GM21619 (cell line): ENCODE results near the gene EYS.

Experiments used
- ATAC-seq: cut with Tn5 transposase; IDR thresholded peaks from one replicate; pipeline ENCODE4 v1.9.1; 2021; ENCODE audit not compliant: unreplicated experiment

The EYS gene

DNA sequence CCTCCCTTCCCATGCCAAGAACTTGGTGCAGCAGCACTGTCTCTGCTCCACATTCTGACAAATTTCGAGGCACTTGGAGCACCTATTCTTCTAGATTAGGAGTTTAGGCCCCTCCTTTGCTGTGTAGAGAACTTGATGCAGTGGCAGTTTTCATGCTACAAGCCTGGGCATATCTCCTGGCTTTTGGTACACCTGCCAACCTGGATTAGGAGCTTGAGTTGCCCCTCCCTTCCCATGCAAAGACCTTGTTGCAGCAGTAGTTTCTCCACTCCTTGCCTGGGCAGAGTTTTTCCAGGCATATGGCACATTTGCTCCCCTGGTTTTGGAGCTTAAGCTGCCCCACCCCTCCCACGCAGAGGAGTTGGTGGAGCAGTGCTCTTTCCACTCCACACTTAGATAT is 956.1 kb downstream of the EYS start:
- ATAC-seq, result no peak

DNA sequence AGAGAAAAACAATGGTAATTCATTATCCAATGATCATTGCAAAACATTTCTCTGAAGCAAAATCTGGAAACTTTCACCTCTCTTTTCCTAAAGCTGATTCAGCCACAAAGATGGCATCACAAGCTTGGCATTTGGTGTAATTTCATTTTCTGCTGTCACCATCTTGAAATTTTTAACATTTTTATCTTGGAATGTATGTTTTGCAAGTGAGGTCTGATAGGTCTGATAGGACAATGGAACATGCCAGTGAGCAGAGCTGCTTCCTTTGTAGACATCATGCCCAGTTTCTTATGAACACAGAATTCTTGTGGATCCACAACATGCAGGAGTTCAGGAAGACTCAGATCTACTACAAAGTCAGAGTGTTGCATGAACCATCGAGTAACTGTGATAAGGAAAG is 969.6 kb downstream of the EYS start:
- ATAC-seq, result no peak

DNA sequence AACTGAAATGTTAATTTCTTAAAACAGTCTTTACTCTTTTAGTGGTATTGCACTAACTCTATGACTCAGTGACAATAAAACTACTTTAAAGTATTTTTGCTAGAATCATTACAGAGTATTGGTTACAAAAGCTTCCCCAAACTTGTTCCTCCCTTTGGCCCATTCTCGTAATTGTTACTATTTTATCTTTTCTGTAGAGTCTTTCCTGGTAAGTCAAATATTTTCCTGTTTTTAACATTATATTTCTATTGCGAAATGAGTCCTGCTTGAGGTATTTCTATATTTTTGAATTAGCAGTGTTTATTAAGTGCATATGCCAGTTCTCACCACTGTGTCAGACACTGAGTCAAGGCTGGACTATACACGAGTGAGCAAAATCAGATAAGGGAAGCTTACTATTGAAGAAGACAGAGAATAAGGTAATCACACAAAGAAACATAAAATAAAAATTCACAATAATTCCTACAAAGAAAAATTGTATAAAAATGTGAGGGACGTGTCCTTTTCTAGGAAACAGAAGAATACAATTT is 970.5 kb downstream of the EYS start:
- ATAC-seq, result no peak

DNA sequence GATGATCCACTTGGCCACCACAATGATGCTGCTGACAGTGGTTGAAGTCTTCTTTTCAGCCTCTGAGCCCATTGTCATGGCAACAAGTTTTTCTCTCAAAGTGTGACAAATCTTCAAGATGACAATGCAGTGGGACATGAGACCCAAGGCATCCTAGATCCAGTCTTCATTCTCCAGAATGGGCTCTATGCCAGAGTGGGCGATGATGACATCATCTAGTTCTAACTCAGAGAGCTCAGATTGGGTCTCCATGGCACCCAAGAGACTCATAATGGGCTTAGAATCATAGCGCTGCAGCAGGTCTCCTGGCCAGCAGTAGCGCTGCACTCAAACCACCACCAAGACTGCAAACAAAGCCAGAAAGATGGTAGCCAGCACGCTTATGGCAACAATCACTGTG is 973.6 kb downstream of the EYS start:
- no peak for ATAC-seq

DNA sequence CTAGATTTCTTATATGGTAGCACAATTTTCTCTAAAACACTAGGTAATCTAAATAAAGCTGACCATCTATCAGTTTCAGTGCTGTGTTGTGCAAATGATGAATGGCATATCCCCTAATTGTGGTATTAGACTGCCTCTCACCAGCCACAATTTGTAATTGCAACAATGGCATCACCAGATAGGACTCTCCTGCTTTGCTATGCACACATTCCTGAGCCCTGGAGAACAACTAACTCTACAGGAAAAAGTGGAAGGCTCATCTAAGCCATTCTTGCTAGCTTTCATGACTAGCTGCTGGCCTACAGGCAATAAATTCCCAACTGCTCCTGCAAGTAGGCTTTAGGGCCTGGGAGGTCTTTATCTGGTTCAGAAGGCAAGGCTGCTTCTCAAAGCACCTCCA is 974.1 kb downstream of the EYS start:
- no peak for ATAC-seq

DNA sequence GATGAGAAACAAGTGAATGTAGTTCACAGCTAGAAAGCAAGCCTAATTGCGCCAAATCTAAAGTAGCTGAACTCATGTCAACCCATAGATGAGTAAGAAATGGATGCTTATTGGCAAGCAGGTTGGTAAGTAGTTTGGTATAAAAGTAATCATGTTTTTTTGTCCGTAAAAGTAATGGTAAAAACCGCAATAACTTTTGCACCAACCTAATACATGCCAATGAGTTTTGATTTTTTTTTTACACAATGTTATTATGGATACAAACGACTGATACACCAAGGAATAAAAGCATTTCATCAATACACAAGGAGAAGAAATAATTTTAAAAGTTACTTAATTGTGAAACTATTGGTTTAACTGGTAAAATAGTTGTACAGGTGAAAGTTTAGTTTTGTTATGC is 977.5 kb downstream of the EYS start:
- no peak for ATAC-seq

DNA sequence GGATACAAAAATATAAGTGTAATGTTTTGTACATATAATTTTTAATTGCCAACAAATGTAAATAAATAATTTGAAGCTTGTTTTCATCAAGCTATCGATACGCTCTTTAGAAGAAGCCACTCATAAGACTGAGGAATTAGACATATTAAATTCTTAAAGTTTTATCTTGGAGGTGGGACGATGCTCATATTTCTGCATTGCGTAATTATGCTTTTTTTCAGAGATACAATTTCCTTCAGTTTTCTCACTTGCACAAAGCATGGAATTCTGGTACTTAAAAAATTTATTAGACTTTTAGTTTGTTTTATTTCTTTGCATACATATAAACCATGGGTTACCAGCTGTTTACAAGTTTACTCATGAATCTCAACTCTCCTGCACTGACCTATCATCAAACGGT is 980.0 kb downstream of the EYS start:
- no peak for ATAC-seq

DNA sequence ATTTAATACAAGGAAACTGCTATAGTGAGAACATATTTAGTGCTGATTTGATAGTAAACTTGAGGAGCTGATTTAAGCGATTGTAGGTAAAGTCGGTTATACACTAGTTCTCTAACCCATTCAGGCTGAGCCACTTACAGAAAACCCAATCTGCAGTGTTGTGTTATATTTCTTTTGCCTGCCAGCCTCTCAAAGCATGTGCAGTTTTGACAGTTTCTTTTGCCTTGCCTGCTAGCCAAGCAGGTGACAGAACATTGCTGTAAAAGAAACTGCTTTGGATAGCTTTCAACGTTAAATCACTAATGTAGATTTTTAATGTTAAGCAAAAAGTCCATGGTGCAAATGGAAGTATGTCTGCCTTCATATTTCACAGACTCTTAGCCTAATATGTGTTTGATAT is 982.9 kb downstream of the EYS start:
- no peak for ATAC-seq

DNA sequence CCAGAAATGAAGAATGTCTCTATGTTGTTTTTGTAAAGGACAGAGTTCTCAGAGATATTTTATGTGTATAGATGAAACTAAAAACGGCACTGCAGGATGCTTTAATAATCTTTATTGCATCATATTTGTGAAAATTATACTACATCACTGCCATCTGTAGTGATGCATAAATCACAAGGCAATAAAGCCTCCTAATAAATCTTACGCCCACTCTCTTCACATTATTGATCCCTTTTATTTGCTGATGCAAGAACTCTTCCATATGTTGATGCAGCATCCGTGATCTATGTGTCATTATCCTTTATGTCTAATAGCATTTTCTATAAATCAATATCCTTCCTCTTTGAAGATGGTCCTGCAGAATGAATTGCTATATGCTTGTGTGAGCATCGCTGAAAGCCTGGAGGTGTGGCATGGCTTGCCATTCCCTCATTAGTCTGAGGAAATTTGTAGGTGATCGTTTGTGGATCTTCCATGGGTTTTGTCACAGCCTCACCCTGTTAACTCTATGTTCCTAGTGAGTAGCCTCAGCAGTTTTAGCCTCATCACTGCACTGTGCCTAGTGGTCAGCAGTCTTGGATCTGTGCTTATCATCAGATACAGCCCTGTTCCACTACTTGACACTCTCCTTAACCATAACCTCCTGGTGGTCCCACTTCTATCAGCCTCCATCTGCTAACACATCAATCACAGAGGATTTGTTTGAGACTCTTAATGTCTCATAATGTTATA is 983.5 kb downstream of the EYS start:
- ATAC-seq, result no peak

DNA sequence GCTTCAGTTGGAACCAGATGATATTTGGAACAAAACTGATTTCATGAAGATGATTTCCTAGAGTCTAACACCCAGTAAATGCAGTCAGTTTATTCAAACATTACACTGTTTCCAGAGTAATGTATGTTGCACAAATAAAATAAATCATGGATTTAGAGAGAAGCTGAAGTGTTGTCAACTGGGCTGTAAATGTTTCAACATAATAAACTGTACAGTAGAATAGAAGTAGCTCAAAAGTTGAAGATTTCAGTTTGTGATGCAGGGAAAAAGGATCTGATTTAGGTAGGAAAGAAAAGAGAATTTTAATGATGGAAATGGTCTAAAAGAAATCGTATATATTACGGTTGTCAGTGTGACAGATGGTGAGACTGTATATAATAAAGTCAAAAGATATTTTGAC is 985.2 kb downstream of the EYS start:
- ATAC-seq, result no peak

DNA sequence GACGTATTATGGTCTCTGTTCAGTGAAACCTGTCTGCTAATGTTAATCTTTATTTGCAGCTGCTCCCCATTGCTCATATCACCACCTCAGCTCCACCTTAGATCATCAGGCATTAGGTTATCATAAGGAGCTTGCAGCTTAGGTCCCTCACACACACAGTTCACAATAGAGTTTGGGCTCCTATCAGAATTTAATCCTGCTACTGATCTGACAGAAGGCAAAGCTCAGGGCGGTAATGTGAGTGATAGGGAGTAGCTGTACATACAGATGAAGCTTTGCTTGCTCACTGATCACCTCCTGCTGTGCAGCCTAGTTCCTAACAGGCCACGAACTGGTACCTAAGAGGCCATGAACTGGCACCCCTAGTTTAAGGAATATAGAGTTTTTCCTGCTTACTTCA is 989.7 kb downstream of the EYS start:
- ATAC-seq, result no peak

DNA sequence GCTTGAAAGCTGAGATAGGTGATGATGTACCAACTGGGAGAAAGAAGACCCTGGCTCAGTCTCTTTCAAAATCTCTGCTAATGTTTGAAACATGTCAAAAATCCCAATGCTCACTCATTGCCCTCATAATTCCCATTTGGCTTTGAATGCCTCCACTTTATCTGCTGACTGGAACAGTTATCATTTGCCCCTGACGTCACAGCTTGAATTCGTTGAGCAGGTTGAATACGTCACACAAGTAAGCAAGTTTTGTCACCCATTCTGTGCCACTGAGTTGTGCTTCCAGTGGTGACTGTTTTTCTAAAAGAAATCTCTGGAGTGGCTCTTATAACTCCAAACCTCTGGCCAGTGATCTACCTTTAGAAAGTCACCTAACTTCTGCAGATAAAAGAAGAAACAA is 991.4 kb downstream of the EYS start:
- no peak for ATAC-seq

DNA sequence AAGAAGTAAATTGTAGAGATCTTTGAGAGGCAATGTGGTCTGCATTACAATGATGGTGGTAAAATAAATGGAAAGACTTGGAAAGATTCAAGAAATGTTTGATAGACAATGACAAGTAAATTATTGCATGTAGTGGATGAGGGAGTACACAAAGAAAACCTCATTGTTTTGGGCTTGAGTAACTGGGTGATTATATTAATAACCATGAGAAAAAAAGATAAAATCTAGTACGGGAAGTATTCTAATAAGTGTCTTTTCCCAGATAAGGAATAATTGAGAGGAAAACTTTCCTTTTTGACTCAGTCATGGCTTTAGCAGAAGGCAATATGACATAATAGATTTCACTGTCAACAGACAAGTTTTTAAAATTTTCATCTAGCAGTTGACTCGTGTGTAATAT is 993.0 kb downstream of the EYS start:
- ATAC-seq, result no peak

DNA sequence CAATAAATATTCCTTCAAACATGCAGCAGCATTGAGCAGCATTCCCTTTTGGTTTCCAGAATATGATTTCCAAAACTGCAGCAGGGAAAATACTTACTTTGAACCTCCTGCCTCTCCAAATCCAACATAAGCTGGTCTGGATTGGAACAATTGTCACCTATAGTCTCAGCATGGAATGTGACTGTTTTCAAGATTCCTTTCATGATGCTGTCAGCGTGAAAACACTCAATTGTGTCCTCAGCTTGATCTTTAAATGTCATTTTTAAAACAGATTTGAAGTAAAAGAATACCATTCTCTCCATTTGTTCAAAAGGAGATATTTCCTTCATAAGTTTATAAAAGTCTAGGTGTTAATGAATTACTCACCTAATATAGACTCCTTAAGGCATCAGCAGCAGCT is 993.9 kb downstream of the EYS start:
- no peak for ATAC-seq

DNA sequence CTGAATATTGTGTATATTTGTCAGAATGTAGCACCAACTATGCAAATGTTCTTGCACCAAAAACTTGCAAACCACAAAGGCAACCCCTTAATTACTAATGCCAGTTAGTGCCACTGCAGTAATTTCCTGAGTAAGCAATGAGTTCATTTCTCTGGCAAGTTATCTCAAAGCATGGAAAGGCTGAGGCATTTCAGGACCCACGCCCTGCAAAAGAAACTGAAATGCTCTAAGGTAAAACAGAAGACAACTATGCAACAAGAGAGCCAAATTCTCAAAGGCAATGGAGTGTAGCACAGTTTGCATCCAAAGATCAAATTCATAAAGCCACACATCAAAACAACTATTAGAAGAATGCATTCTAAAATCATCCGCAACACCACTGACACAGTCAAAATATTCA is 994.4 kb downstream of the EYS start:
- ATAC-seq, result no peak

DNA sequence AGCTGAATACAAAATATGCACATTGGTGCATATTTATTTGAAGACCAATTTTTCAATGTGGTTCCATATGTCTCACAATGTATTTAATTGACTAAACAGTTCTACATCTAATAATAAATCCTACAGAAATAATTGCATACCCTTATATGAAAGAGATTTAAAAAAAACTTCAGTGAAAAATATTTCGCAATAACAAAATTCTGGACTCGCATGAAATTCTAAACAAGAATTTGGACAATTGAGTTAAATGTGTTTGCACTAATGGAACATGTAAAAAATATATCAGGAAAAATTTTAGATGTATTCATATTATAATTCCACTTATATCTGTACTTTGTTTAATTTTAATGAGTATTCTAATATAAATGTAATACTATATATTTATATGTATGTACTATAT is 1003.1 kb downstream of the EYS start:
- no peak for ATAC-seq

DNA sequence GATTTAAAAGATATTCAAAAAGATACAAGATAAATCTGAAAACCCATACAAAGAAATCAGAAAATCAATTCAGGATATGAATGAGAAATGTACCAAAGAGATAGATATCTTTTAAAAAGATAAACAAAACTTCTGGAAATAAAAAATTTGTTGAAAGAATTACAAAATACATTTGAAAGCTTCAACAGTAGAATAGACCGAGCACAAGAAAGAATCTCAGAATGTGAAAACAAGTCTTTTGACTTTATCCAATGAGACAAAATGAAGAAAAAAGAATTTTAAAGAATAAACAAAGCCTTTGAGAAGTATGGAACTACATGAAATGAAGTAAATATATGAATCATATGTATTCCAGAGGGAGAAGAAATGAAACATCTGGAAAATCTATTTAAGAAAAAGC is 1011.0 kb downstream of the EYS start:
- no peak for ATAC-seq

DNA sequence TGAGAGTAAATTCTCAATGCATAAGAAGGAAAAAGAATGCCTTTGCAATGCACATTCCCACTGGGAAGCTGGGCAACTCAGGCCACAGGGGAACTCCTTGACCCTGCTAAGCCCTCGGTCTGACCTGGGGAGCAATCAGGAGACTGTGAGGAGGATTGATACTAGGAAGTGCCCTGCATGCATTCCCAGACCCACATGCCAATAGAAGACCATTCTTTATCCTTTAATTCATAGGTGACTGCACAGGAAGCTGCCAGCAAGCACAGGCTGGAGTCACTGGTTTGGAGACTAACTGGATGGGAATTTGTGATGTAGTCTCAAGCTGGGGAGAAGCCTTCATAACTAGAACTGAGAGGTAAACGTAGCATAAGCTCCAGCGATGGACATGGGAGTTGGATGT is 1012.7 kb downstream of the EYS start:
- no peak for ATAC-seq

DNA sequence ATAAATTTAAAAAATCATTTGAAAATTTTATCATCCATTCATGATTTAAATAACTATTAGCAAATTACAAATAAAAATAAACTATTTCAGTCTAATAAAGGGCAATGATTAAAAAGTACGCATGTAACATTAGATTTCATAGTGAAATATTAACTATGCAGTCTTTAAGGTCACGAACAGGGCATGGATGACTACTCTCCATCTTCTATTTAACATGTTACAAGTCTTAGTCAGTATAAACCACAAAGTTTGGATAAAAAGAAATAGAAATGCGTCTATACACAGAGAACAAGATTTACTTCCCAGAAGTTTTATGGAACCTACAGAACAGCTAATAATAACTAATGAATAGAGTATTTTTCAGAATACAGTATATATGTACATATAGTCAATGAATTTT is 1016.0 kb downstream of the EYS start:
- no peak for ATAC-seq

DNA sequence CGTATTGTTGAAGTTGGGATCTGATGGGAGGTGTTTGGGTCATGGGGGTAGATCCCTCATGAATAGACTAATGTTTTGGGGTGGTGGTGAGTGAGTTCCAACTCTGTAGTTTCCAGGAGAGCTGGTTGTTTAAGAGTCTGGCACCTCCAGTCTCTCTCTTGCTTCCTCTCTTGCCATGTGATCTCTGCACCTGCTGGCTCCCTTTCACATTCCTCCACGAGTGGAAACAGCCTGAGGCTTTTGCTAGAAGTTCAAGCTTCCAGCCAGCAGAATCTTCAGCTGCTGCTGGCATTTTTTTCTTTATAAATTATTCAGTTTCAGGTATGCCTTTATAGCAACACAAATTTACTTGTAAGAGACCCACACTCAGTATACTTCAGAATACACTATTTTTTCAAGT is 1021.6 kb downstream of the EYS start:
- ATAC-seq, result no peak

DNA sequence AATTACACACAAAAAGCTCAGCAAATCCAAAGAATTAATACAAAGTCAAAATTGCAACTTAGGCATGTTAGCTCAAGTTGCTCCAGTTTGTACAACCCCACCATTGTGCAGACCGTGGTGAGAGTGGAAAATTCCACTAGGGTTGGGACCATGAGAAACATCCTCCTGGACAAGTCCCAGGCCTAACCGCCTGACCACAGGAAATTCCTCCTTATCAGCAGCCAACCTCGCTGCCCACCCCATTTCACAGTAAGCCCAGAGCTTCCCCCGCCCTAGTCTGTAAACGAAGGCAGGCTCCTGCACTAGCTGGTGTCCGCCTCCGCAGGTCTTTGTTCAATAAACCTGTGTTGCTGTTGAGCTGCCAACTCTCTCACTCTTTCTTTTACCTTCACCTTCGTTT is 1023.3 kb downstream of the EYS start:
- no peak for ATAC-seq

DNA sequence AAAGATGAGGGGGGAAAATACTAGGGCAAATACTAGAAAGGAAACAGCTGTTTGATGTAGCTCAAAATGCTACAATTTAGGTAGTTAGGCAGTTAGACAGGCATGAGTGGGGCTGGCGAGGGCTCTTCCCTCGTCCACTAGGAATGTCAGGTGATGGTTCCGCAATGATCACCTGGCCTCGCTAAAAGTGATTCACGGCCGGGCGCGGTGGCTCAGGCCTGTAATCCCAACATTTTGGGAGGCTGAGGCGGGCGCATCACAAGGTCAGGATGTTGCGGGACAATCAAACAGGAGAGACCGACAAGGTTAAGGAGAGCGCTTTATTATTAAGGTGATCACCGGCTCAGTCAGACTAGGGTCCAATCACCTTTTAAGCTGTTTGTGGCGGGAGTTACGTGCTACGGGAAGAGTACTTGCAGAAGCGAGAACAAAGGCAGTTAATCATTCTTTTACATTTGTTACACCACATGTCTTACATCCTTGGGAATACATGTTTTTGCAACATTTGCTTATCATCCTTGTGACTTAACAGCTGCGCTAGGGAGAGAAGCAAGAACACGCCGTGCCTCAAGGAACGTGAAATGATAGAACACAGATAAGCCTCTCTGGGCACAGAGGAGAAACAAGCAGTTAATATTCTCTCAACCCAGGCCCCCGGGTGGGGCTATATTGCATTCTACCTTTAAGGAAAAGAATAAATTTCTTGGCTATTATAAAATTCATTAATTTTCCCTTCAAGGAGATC is 1025.4 kb downstream of the EYS start:
- no peak for ATAC-seq

DNA sequence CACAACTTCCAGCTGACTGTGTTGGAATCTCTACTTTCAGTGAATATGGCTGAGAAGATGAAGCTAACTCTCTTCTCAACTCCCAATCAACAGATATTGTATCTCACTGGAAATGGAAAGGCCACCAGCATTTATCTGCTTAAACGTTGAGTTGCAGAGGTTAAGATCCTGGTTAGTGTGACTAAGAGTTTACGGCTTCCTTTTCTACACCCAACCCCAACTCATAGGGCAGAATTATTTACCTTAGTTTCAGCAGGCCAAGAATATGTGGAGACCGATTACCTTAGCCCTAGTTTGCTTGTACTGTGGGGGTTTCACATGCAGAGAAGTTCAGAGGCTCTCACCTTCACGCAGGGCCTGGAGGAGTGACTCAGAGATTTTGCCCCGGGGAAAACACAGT is 1026.6 kb downstream of the EYS start:
- no peak for ATAC-seq
